ENCODE data around the gene FUT4.

FUT4 gene

DNA sequence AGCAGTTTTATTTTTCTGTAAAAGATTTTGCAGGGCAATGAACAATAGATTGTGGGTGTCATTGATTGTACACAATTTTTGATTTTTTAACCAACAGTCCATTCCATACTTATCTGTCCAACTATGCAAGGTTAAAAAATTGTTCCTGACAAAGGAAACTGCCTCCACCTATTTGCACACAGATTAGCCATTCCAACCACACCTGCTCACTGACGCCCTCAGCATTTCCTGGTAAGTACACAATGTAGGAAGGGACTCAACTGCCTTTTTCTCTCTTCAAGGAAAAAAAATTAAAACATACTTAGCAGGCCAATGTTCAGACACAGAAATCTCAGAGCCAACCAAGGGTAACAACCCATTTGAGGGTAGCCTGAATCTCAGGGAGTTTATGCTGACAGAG is 4.3 kb upstream of the FUT4 start:
- DNase-seq (ENCODE audit: low spot score) (no peak), ATAC-seq (ENCODE audit: low read depth) (no peak)
- H3K27ac ChIP-seq (ENCODE audit: poor library complexity, severe bottlenecking): no peak overlapping the region
- H3K36me3 ChIP-seq (ENCODE audit: low read depth): no peaks in the 10 kb centered on the region
- no peaks in the 10 kb centered on the region for H3K4me1 ChIP-seq (ENCODE audit: insufficient read depth, poor library complexity, severe bottlenecking)
- no peaks in the 10 kb centered on the region for H3K9me3 ChIP-seq (ENCODE audit: severe bottlenecking)
- no peak overlapping the region for H3K4me3 ChIP-seq (ENCODE audit: severe bottlenecking)
- TF ChIP-seq, protein P1, sequence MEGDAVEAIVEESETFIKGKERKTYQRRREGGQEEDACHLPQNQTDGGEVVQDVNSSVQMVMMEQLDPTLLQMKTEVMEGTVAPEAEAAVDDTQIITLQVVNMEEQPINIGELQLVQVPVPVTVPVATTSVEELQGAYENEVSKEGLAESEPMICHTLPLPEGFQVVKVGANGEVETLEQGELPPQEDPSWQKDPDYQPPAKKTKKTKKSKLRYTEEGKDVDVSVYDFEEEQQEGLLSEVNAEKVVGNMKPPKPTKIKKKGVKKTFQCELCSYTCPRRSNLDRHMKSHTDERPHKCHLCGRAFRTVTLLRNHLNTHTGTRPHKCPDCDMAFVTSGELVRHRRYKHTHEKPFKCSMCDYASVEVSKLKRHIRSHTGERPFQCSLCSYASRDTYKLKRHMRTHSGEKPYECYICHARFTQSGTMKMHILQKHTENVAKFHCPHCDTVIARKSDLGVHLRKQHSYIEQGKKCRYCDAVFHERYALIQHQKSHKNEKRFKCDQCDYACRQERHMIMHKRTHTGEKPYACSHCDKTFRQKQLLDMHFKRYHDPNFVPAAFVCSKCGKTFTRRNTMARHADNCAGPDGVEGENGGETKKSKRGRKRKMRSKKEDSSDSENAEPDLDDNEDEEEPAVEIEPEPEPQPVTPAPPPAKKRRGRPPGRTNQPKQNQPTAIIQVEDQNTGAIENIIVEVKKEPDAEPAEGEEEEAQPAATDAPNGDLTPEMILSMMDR (IDR thresholded peaks at IDR 0.05; ENCODE audit: poor library complexity, severe bottlenecking): no peak
- no peaks in the 10 kb centered on the region for H3K27me3 ChIP-seq (ENCODE audit: insufficient read depth, poor library complexity, severe bottlenecking)

DNA sequence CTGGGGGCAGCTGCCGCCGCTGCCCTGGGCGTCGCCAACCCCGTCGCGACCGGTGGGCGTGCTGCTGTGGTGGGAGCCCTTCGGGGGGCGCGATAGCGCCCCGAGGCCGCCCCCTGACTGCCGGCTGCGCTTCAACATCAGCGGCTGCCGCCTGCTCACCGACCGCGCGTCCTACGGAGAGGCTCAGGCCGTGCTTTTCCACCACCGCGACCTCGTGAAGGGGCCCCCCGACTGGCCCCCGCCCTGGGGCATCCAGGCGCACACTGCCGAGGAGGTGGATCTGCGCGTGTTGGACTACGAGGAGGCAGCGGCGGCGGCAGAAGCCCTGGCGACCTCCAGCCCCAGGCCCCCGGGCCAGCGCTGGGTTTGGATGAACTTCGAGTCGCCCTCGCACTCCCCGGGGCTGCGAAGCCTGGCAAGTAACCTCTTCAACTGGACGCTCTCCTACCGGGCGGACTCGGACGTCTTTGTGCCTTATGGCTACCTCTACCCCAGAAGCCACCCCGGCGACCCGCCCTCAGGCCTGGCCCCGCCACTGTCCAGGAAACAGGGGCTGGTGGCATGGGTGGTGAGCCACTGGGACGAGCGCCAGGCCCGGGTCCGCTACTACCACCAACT is 1.0 kb downstream of the FUT4 start:
- Histone ChIP-seq H3K4me3 (ENCODE audit: severe bottlenecking) (peak overlapping the region; percentile 42), H3K9me3 (ENCODE audit: severe bottlenecking) (no peaks in the 10 kb centered on the region), H3K36me3 (ENCODE audit: low read depth) (no peaks in the 10 kb centered on the region), H3K27me3 (ENCODE audit: insufficient read depth, poor library complexity, severe bottlenecking) (no peaks in the 10 kb centered on the region), H3K27ac (ENCODE audit: poor library complexity, severe bottlenecking) (peak overlapping the region; percentile 66), H3K4me1 (ENCODE audit: insufficient read depth, poor library complexity, severe bottlenecking) (peaks cover 7% of the 10 kb centered on the region)
- ATAC-seq (ENCODE audit: low read depth) (no peak), DNase-seq (ENCODE audit: low spot score) (peak; percentile 54)
- TF ChIP-seq, protein P1 (IDR thresholded peaks at IDR 0.05; ENCODE audit: poor library complexity, severe bottlenecking): no peak

DNA sequence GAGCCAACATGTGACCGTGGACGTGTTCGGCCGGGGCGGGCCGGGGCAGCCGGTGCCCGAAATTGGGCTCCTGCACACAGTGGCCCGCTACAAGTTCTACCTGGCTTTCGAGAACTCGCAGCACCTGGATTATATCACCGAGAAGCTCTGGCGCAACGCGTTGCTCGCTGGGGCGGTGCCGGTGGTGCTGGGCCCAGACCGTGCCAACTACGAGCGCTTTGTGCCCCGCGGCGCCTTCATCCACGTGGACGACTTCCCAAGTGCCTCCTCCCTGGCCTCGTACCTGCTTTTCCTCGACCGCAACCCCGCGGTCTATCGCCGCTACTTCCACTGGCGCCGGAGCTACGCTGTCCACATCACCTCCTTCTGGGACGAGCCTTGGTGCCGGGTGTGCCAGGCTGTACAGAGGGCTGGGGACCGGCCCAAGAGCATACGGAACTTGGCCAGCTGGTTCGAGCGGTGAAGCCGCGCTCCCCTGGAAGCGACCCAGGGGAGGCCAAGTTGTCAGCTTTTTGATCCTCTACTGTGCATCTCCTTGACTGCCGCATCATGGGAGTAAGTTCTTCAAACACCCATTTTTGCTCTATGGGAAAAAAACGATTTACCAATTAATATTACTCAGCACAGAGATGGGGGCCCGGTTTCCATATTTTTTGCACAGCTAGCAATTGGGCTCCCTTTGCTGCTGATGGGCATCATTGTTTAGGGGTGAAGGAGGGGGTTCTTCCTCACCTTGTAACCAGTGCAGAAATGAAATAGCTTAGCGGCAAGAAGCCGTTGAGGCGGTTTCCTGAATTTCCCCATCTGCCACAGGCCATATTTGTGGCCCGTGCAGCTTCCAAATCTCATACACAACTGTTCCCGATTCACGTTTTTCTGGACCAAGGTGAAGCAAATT is 1.8 kb downstream of the FUT4 start:
- ATAC-seq (ENCODE audit: low read depth) (no peak), DNase-seq (ENCODE audit: low spot score) (no peak)
- TF ChIP-seq, protein P1 (IDR thresholded peaks at IDR 0.05; ENCODE audit: poor library complexity, severe bottlenecking): no peak
- H3K4me1 ChIP-seq (ENCODE audit: insufficient read depth, poor library complexity, severe bottlenecking): peaks cover 7% of the 10 kb centered on the region
- no peaks in the 10 kb centered on the region for H3K36me3 ChIP-seq (ENCODE audit: low read depth)
- H3K27me3 ChIP-seq (ENCODE audit: insufficient read depth, poor library complexity, severe bottlenecking): no peaks in the 10 kb centered on the region
- H3K4me3 ChIP-seq (ENCODE audit: severe bottlenecking): no peak overlapping the region
- no peak overlapping the region for H3K27ac ChIP-seq (ENCODE audit: poor library complexity, severe bottlenecking)
- no peaks in the 10 kb centered on the region for H3K9me3 ChIP-seq (ENCODE audit: severe bottlenecking)

DNA sequence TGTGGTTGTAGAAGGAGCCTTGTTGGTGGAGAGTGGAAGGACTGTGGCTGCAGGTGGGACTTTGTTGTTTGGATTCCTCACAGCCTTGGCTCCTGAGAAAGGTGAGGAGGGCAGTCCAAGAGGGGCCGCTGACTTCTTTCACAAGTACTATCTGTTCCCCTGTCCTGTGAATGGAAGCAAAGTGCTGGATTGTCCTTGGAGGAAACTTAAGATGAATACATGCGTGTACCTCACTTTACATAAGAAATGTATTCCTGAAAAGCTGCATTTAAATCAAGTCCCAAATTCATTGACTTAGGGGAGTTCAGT is 2.4 kb downstream of the FUT4 start:
- peaks cover 7% of the 10 kb centered on the region for H3K4me1 ChIP-seq (ENCODE audit: insufficient read depth, poor library complexity, severe bottlenecking)
- H3K27me3 ChIP-seq (ENCODE audit: insufficient read depth, poor library complexity, severe bottlenecking): no peaks in the 10 kb centered on the region
- no peaks in the 10 kb centered on the region for H3K9me3 ChIP-seq (ENCODE audit: severe bottlenecking)
- TF ChIP-seq, protein P1 (IDR thresholded peaks at IDR 0.05; ENCODE audit: poor library complexity, severe bottlenecking): no peak
- DNase-seq (ENCODE audit: low spot score) (no peak), ATAC-seq (ENCODE audit: low read depth) (no peak)
- H3K4me3 ChIP-seq (ENCODE audit: severe bottlenecking): no peak overlapping the region
- H3K27ac ChIP-seq (ENCODE audit: poor library complexity, severe bottlenecking): no peak overlapping the region
- H3K36me3 ChIP-seq (ENCODE audit: low read depth): no peaks in the 10 kb centered on the region

DNA sequence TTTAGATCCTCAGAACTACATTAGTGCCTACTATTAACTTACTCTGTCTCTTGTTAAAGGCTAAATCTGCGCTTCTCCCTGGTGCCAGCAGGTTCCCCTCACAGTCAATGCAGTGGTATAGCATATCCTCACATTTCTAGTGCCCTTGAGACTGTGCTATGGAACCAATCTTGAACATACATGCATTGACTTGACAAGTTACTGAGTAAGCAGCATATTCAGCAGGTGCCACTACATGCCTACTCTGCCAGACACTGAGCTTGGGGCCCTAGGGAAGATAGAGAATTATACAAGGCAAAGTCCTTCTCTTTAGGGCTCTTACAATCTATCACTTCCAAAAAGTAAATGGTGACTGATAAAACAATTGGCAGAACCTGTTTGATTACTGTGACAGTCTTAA is 3.2 kb downstream of the FUT4 start:
- DNase-seq (ENCODE audit: low spot score) (no peak), ATAC-seq (ENCODE audit: low read depth) (peak; percentile 19; the same call in 1 of the 3 replicates)
- H3K27ac ChIP-seq (ENCODE audit: poor library complexity, severe bottlenecking): no peak overlapping the region
- no peaks in the 10 kb centered on the region for H3K9me3 ChIP-seq (ENCODE audit: severe bottlenecking)
- TF ChIP-seq, protein P1 (IDR thresholded peaks at IDR 0.05; ENCODE audit: poor library complexity, severe bottlenecking): no peak
- peaks cover 7% of the 10 kb centered on the region for H3K4me1 ChIP-seq (ENCODE audit: insufficient read depth, poor library complexity, severe bottlenecking)
- H3K27me3 ChIP-seq (ENCODE audit: insufficient read depth, poor library complexity, severe bottlenecking): no peaks in the 10 kb centered on the region
- H3K36me3 ChIP-seq (ENCODE audit: low read depth): no peaks in the 10 kb centered on the region
- no peak overlapping the region for H3K4me3 ChIP-seq (ENCODE audit: severe bottlenecking)

Measured in RWPE2 (cell line).